Sigmoid colon (tissue), 7 donors: ENCODE measurements around the gene RAB3B. TPM values are rescaled to one million over a fixed set of nuclear protein-coding genes. Genes with fewer than 3 reads are reported as not detected.
"Not testable (repeated sequence)": the region's sequence is repeated elsewhere in the genome, so short reads cannot be mapped to it uniquely, and the experiment has no call there.

ENCODE experiments used
- DNase-seq: peaks from one replicate; pipeline ENCODE4 v3.0.0-alpha.2; 2019
- H3K27ac ChIP-seq, 4 donors: fragments of 200-600 bp; sonication (generic); one replicate each; pipeline ENCODE4 v1.5.1; 2016 to 2019; ENCODE audit warnings: mild to moderate bottlenecking in 1 of 4
- H3K27me3 ChIP-seq, 3 donors: fragments of 200-600 bp; sonication (generic); one replicate each; pipeline ENCODE4 v1.5.1; 2019; ENCODE audit warnings: mild to moderate bottlenecking in 1 of 3
- H3K36me3 ChIP-seq, 4 donors: fragments of 200-600 bp; sonication (generic); one replicate each; pipeline ENCODE4 v1.5.1; 2016 to 2019
- H3K4me1 ChIP-seq, 4 donors: fragments of 200-600 bp; sonication (generic); one replicate each; pipeline ENCODE4 v1.5.1; 2017 to 2019
- H3K4me3 ChIP-seq, 4 donors: fragments of 200-600 bp; sonication (generic); one replicate each; pipeline ENCODE4 v1.5.1; 2017 to 2019; ENCODE audit warnings: mild to moderate bottlenecking in 2 of 4, moderate library complexity in 1 of 4
- H3K9me3 ChIP-seq, 4 donors: fragments of 200-600 bp in 3 of 4; sonication (generic) in 3 of 4; one replicate each; pipeline versions ENCODE4 v1.5.1 to v1.6.1; 2013 to 2019
- EP300 ChIP-seq, 4 donors: sonication (generic); formaldehyde crosslinking; IDR thresholded peaks; one replicate each; pipeline ENCODE4 v1.6.1; 2017; ENCODE audit warnings: antibody characterized with exemption in 4 of 4
- POLR2A ChIP-seq, 2 donors: fragments of 450-650 bp; IDR thresholded peaks; one replicate each; pipeline ENCODE4 v1.6.1; 2016; ENCODE audit warnings: antibody characterized with exemption in 2 of 2, mild to moderate bottlenecking in 2 of 2, moderate library complexity in 2 of 2
- POLR2AphosphoS5 ChIP-seq, 4 donors: sonication (generic); formaldehyde crosslinking; IDR thresholded peaks; one replicate each; pipeline ENCODE4 v1.6.1; 2017; ENCODE audit warnings: antibody characterized with exemption in 4 of 4
- WGBS, 2 donors: extraction: QIAGEN DNeasy Blood & Tissue Kit; methylation state at CpG; one replicate each; pipeline ENCODE4 v1.1.7; 2013; 5-methylcytosine and 5-hydroxymethylcytosine counted together
- intact Hi-C: fragments of 100-400 bp; cut with DNase I; formaldehyde crosslinking; loops from one replicate; pipeline ENCODE4 v1.15.1; 2023
- polyA plus RNA-seq, 3 donors: library from polyadenylated mRNA; stranded (reverse); fragments of 200-250 nt; gene quantifications; one replicate each; pipeline ENCODE4 v1.2.3, GENCODE V29; 2013
- total RNA-seq, 4 donors: library from RNA; depleted of rRNA; stranded (reverse); fragments of >200 nt; gene quantifications; one replicate each; pipeline ENCODE4 v1.1.0, GENCODE V29; 2016
- TF ChIP-seq, protein P1 (sequence below), 4 experiments: fragments of 450-650 bp in 3 of 4; fragments of 200-600 bp in 1 of 4; IDR thresholded peaks; one replicate each; pipeline ENCODE4 v1.5.1; 2016 to 2019; ENCODE audit warnings: antibody characterized with exemption in 4 of 4, mild to moderate bottlenecking in 3 of 4, moderate library complexity in 2 of 4
- donor health status: healthy with polysubstance abuse.
- donor health status: Bipolar disorder and iron deficiency.
- donor health status: healthy.

Gene RAB3B
- total and polyA plus RNA-seq, 7 donors: 1.5 to 4.3 (median 3.1) TPM

DNA sequence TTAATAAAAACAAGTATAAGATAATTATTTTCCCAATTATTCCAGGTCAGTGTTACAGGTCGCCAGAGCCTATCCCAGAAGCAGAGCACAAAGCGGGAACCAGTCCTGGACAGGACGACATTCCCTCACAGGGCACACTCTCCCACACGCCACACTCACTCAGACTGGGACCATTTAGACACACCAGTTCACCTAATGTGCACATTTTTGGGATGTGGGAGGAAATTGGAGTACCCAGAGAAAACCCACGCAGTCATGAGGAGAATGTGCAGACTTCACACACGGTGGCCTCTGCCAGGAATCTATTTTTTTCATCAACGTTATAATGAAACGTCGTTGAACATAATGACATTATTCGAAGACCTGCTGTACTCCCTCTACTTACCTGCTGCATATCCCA is 91.5 kb downstream of the RAB3B start:
- Histone ChIP-seq H3K27me3 (peaks cover 0 to 22% (median 5%) of the 10 kb centered on the region in 3 donors), H3K4me3 (no peak overlapping the region), H3K9me3 (no peaks in the 10 kb centered on the region), H3K4me1 (peaks cover 0 to 5% (median 0%) of the 10 kb centered on the region in 4 donors), H3K27ac (no peak overlapping the region), H3K36me3 (no peaks in the 10 kb centered on the region)
- whole genome bisulfite sequencing, 2 donors: 79 to 83% methylated on average over 10 of the region's 10 CpGs
- intact Hi-C loops: no loop called here
- DNase-seq: no peak
- TF ChIP-seq, protein P1, sequence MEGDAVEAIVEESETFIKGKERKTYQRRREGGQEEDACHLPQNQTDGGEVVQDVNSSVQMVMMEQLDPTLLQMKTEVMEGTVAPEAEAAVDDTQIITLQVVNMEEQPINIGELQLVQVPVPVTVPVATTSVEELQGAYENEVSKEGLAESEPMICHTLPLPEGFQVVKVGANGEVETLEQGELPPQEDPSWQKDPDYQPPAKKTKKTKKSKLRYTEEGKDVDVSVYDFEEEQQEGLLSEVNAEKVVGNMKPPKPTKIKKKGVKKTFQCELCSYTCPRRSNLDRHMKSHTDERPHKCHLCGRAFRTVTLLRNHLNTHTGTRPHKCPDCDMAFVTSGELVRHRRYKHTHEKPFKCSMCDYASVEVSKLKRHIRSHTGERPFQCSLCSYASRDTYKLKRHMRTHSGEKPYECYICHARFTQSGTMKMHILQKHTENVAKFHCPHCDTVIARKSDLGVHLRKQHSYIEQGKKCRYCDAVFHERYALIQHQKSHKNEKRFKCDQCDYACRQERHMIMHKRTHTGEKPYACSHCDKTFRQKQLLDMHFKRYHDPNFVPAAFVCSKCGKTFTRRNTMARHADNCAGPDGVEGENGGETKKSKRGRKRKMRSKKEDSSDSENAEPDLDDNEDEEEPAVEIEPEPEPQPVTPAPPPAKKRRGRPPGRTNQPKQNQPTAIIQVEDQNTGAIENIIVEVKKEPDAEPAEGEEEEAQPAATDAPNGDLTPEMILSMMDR (IDR thresholded peaks at IDR 0.05): no peak
- TF ChIP-seq POLR2A (IDR thresholded peaks at IDR 0.05): no peak
- no peak for TF ChIP-seq POLR2AphosphoS5 (IDR thresholded peaks at IDR 0.05)

DNA sequence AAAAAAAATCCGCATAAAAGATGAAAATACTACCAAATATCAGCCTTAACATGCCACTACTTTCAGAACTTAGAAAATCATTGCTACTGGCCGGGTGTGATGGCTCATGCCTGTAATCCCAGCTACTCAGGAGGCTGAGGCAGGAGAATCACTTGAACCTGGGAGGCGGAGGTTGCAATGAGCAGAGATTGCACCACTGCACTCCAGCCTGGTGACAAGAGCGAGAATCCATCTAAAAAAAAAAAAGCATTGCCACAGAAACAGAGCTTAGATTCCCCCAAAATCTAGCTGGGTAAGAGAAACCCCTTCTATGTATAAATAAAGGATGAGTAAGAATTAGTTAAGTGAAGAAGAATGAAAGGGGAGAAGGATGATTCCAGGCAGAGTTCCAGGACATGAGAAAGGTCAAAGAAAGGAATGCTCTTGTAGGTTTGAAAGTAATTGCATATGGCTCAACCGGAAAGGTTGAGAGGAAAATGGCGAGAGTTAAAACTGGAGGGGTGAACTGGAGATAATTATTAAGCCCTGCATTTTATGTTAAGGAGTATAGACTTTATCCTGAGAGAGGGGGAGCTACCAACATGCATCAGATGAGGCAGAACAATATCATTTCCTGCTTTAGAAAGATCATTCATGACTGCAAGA is 92.3 kb downstream of the RAB3B start:
- intact Hi-C loops: no loop called here
- TF ChIP-seq EP300 (IDR thresholded peaks at IDR 0.05): no peak
- TF ChIP-seq POLR2AphosphoS5 (IDR thresholded peaks at IDR 0.05): no peak
- TF ChIP-seq POLR2A (IDR thresholded peaks at IDR 0.05): no peak
- TF ChIP-seq, protein P1 (IDR thresholded peaks at IDR 0.05): no peak
- Histone ChIP-seq H3K4me1 (peaks cover 0 to 5% (median 0%) of the 10 kb centered on the region in 4 donors), H3K4me3 (no peak overlapping the region), H3K36me3 (no peaks in the 10 kb centered on the region), H3K27me3 (peaks cover 0 to 22% (median 5%) of the 10 kb centered on the region in 3 donors), H3K9me3 (no peaks in the 10 kb centered on the region), H3K27ac (no peak overlapping the region)
- WGBS, 2 donors: 75 to 76% methylated on average over 6 of the region's 6 CpGs
- no peak for DNase-seq

DNA sequence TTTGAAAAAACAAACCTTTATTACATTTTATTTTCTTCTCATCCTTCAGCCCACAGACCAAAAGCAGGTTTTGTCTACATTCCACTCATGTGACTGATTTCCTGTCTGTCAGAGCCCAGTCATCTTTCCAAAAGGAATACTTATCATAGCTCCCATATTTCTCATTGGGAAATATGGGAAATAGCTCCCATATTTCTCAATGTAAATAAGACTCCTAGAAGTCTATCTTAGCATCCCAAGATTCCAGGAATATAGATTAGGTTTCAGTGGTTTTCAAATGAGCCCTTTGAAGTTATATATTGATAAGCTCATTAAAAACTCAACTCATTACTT is 92.8 kb downstream of the RAB3B start:
- intact Hi-C loops: loop anchor here (1.0 kb wide), 1 partner anchor 105 kb away; no protein-coding TSS in a partner anchor
- peaks cover 0 to 22% (median 5%) of the 10 kb centered on the region in 3 donors for H3K27me3 ChIP-seq
- no peaks in the 10 kb centered on the region for H3K36me3 ChIP-seq
- no peak overlapping the region for H3K27ac ChIP-seq
- TF ChIP-seq POLR2AphosphoS5 (IDR thresholded peaks at IDR 0.05) (no peak), POLR2A (IDR thresholded peaks at IDR 0.05) (no peak)
- TF ChIP-seq, protein P1 (IDR thresholded peaks at IDR 0.05): no peak
- H3K4me3 ChIP-seq: no peak overlapping the region
- DNase-seq: no peak
- peaks cover 0 to 5% (median 0%) of the 10 kb centered on the region in 4 donors for H3K4me1 ChIP-seq
- H3K9me3 ChIP-seq: no peaks in the 10 kb centered on the region

DNA sequence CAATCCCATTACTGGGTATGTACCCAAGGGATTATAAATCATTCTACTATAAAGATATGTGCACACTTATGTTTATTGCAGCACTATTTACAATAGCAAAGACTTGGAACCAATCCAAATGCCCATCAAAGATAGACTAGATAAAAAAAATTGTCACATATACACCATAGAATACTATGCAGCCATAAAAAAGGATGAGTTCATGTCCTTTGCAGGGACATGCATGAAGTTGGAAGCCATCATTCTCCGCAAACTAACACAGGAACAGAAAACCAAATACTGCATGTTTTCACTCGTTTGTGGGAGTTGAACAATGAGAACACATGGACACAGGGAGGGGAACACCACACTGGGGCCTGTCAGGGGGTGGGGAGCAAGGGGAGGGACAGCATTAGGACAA is 95.8 kb downstream of the RAB3B start:
- H3K9me3 ChIP-seq, H3K27ac ChIP-seq, H3K4me1 ChIP-seq, H3K36me3 ChIP-seq, DNase-seq, H3K4me3 ChIP-seq, intact Hi-C loops: not testable (repeated sequence)
- H3K27me3 ChIP-seq: peaks cover 0 to 23% (median 0%) of the 10 kb centered on the region in 3 donors
- 68 to 73% methylated on average over 2 of the region's 2 CpGs for WGBS, 2 donors

DNA sequence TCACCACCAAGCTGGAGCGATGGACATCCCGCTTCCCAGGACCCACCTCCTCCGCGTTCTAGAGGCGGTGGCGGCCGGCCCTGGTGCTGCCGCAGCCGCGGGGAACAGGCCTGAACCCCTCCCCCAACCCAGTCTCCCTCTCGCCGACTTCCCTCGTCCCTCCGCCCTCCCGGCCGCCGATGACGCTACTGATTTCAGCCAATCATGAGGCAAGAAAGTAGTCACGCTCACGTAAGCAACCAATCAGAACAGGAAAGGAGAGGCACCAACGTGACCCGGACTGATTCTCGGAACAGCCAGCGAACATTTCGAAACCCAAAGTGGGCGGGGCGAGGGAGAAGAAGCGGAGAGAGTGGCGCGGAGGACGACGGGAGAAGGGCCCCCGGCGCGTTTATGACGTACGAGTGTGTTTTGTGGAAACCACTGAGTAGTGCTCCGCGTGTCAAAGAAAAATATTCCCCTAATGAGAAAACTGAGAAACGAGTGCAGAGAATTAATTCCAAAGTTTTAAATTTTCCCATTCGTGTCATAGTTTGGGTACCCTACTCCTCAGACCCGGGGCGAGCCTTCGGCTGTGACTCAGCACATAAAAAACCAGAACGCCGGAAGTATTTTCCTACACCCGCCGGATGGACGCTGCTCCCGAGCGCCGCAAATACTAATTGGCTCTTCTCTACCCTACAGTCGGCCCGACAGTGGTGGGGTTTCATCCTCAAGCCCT is 111.7 kb downstream of the RAB3B start, which contains the start of gene NRDC:
TSS of gene NRDC (minus strand) at position 112 of the 721 bp plus-strand sequence. CDS start 112 bp downstream, outside the sequence.
- intact Hi-C loops: loop anchor here (10.0 kb wide), 1 partner anchor 914 kb away; the partner anchor contains the start of gene FAF1
- Histone ChIP-seq H3K4me1 (peaks cover 0 to 44% (median 28%) of the 10 kb centered on the region in 4 donors), H3K36me3 (no peaks in the 10 kb centered on the region), H3K27ac (peak within 1 kb of the TSS; percentile 94 to 99 (median 98)), H3K27me3 (peaks cover 0 to 8% (median 0%) of the 10 kb centered on the region in 3 donors), H3K4me3 (peak within 1 kb of the TSS; percentile 89 to 97 (median 92)), H3K9me3 (no peaks in the 10 kb centered on the region)
- TF ChIP-seq EP300 (IDR thresholded peaks at IDR 0.05) (peak in 1 of 4 donors; percentile 46), POLR2A (IDR thresholded peaks at IDR 0.05) (peak; percentile 94 to 95), POLR2AphosphoS5 (IDR thresholded peaks at IDR 0.05) (peak; percentile 97 to 98 (median 98))
- TF ChIP-seq, protein P1 (IDR thresholded peaks at IDR 0.05): no peak
- peak; percentile 100 for DNase-seq
- 0% methylated on average over 54 of the region's 54 CpGs for WGBS, 2 donors
